GM18870 (cell line): ENCODE measurements around the gene B3GALT5.

Source experiments
- ATAC-seq: cut with Tn5 transposase; IDR thresholded peaks from one replicate; pipeline ENCODE4 v1.9.1; 2021; ENCODE audit warnings: moderate library complexity; ENCODE audit not compliant: unreplicated experiment

Gene B3GALT5

GRCh38 chr21:39602793-39603192 is 9.9 kb upstream of the B3GALT5 start:
- no peak for ATAC-seq

GRCh38 chr21:39604951-39605350 is 7.8 kb upstream of the B3GALT5 start:
- no peak for ATAC-seq

- ATAC-seq, result no peak
Measured at GRCh38 chr21:39610703-39611102, 2.0 kb upstream of the B3GALT5 start.

- ATAC-seq, result no peak
Measured at GRCh38 chr21:39611551-39612190, 1.1 kb upstream of the B3GALT5 start.

GRCh38 chr21:39613041-39613934 is 548 bp downstream of the B3GALT5 start:
- no peak for ATAC-seq

- ATAC-seq, result no peak
Measured at GRCh38 chr21:39616211-39616772, 3.6 kb downstream of the B3GALT5 start.

GRCh38 chr21:39620856-39621255 is 8.1 kb downstream of the B3GALT5 start:
- ATAC-seq, result no peak

- ATAC-seq, result no peak
Measured at GRCh38 chr21:39625211-39625895, 12.6 kb downstream of the B3GALT5 start.

- no peak for ATAC-seq
Measured at GRCh38 chr21:39628385-39628784, 15.6 kb downstream of the B3GALT5 start.

GRCh38 chr21:39630191-39630591 is 17.5 kb downstream of the B3GALT5 start:
- ATAC-seq, result no peak

GRCh38 chr21:39630827-39631226 is 18.1 kb downstream of the B3GALT5 start:
- ATAC-seq, result no peak

- ATAC-seq, result no peak
Measured at GRCh38 chr21:39631842-39632562, 19.3 kb downstream of the B3GALT5 start.

GRCh38 chr21:39632796-39633442 is 20.2 kb downstream of the B3GALT5 start:
- no peak for ATAC-seq

- ATAC-seq, result no peak
Measured at GRCh38 chr21:39633770-39634181, 21.0 kb downstream of the B3GALT5 start.

- no peak for ATAC-seq
Measured at GRCh38 chr21:39634507-39634906, 21.8 kb downstream of the B3GALT5 start.

- ATAC-seq, result no peak
Measured at GRCh38 chr21:39637197-39637970, 24.6 kb downstream of the B3GALT5 start.

GRCh38 chr21:39637971-39638240 is 25.2 kb downstream of the B3GALT5 start:
- ATAC-seq, result no peak

- ATAC-seq, result no peak
Measured at GRCh38 chr21:39638281-39638680, 25.5 kb downstream of the B3GALT5 start.

GRCh38 chr21:39640754-39641153 is 28.0 kb downstream of the B3GALT5 start:
- ATAC-seq, result no peak
